H1 (cell line): ENCODE measurements around the gene NEGR1. TPM values are rescaled to one million over a fixed set of nuclear protein-coding genes. Genes with fewer than 3 reads are reported as not detected.

ENCODE experiments used
- CTCF ChIA-PET: fragments of 300-600 bp; sonication (Branson Sonifier 250); formaldehyde crosslinking; loops from one replicate; lab custom pipeline; 2021; ENCODE audit not compliant: partially characterized antibody; lab: Charles Lee
- POLR2A ChIA-PET: fragments of 300-600 bp; sonication (Branson Sonifier 250); formaldehyde crosslinking; loops from one replicate; lab custom pipeline; 2021; ENCODE audit warnings: inconsistent platforms; ENCODE audit not compliant: partially characterized antibody; lab: Charles Lee
- DNase-seq, 2 experiments: peaks; one replicate each; pipeline versions ENCODE4 v3.0.0 to v3.0.0-alpha.2; 2010 to 2022; ENCODE audit warnings: low spot score in 2 of 2, low read depth in 1 of 2, mixed read lengths in 1 of 2
- FAIRE-seq: peaks from 2 replicates; lab custom pipeline; 2011; peaks lifted over from hg19 to GRCh38; lab: Jason Lieb, UNC
- H2AFZ ChIP-seq: 2 replicates; pipeline ENCODE4 v1.8.1; 2012; ENCODE audit warnings: low read length, inconsistent platforms
- H2AK5ac ChIP-seq: 2 replicates; pipeline ENCODE4 v1.6.1; 2013; ENCODE audit warnings: low read depth, low read length
- H2BK120ac ChIP-seq: replicated peaks from 2 replicates; pipeline ENCODE3; 2013; ENCODE audit warnings: low read depth, low read length, inconsistent platforms
- H2BK12ac ChIP-seq: 2 replicates; pipeline ENCODE4 v1.6.1; 2013; ENCODE audit warnings: low read depth, low read length
- H2BK15ac ChIP-seq: 2 replicates; pipeline ENCODE4 v1.6.1; 2013; ENCODE audit warnings: low read length
- H2BK20ac ChIP-seq: 2 replicates; pipeline ENCODE4 v1.6.1; 2013; ENCODE audit warnings: low read length
- H2BK5ac ChIP-seq: 2 replicates; pipeline ENCODE4 v1.6.1; 2013; ENCODE audit warnings: low read depth, low read length
- H3K14ac ChIP-seq: 2 replicates; pipeline ENCODE4 v1.6.1; 2013; ENCODE audit warnings: inconsistent platforms; ENCODE audit not compliant: insufficient read length
- H3K18ac ChIP-seq: 2 replicates; pipeline ENCODE4 v1.6.1; 2013; ENCODE audit warnings: low read length; ENCODE audit errors: extremely low read depth
- H3K23ac ChIP-seq: 2 replicates; pipeline ENCODE4 v1.6.1; 2013; ENCODE audit warnings: inconsistent platforms; ENCODE audit not compliant: insufficient read length
- H3K23me2 ChIP-seq: 2 replicates; pipeline ENCODE4 v1.6.1; 2013; ENCODE audit warnings: low read depth, low read length
- H3K27ac ChIP-seq: 2 replicates; pipeline ENCODE4 v1.6.1; 2011; ENCODE audit warnings: low read depth, low read length, inconsistent platforms
- H3K27me3 ChIP-seq, 4 experiments: replicated peaks in 1 of 4; 1 replicate in 1 of 4; 2 replicates in 3 of 4; pipeline versions ENCODE4 v1.6.1 to v1.8.1; 2011 to 2013; ENCODE audit warnings: low read length in 3 of 4, mild to moderate bottlenecking in 3 of 4, inconsistent platforms in 2 of 4, mixed read lengths in 2 of 4, moderate library complexity in 1 of 4; ENCODE audit not compliant: control insufficient read depth in 3 of 4, insufficient read depth in 3 of 4; ENCODE audit errors: extremely low read depth in 1 of 4
- H3K36me3 ChIP-seq, 4 experiments: 2 replicates each; pipeline versions ENCODE4 v1.6.1 to v1.8.1; 2011 to 2013; ENCODE audit warnings: mild to moderate bottlenecking in 4 of 4, low read length in 3 of 4, moderate library complexity in 2 of 4, control low read depth in 1 of 4, inconsistent platforms in 1 of 4; ENCODE audit not compliant: insufficient read depth in 4 of 4, control insufficient read depth in 2 of 4
- H3K4ac ChIP-seq: replicated peaks from 2 replicates; pipeline ENCODE3; 2013; ENCODE audit warnings: low read length, low read depth, mixed read lengths, inconsistent platforms; ENCODE audit not compliant: insufficient read length
- H3K4me1 ChIP-seq, 4 experiments: replicated peaks in 1 of 4; 1 replicate in 1 of 4; 2 replicates in 3 of 4; pipeline versions ENCODE4 v1.6.1 to v1.8.1; 2011 to 2013; ENCODE audit warnings: low read length in 3 of 4, inconsistent platforms in 2 of 4, mixed read lengths in 1 of 4; ENCODE audit not compliant: insufficient read depth in 4 of 4, control insufficient read depth in 3 of 4
- H3K4me2 ChIP-seq, 2 experiments: 2 replicates each; pipeline versions ENCODE4 v1.6.1 to v1.8.1; 2011 to 2013; ENCODE audit warnings: low read depth in 2 of 2, low read length in 2 of 2, control low read depth in 1 of 2, inconsistent platforms in 1 of 2, mild to moderate bottlenecking in 1 of 2; ENCODE audit not compliant: insufficient read depth in 1 of 2
- H3K4me3 ChIP-seq, 4 experiments: fragments of 200-600, 300-600 bp in 1 of 4; sonication (generic), shearing (Covaris generic), sonication (Bioruptor Twin) in 1 of 4; 2 replicates each; pipeline versions ENCODE4 v1.5.1 to v1.8.1; 2011 to 2016; ENCODE audit warnings: low read length in 4 of 4, low read depth in 3 of 4, control low read depth in 2 of 4, inconsistent platforms in 2 of 4, mild to moderate bottlenecking in 2 of 4, mixed read lengths in 1 of 4, moderate library complexity in 1 of 4; ENCODE audit not compliant: insufficient read depth in 2 of 4; ENCODE audit errors: extremely low read depth in 1 of 4
- H3K56ac ChIP-seq: replicated peaks from 2 replicates; pipeline ENCODE3; 2013; ENCODE audit warnings: low read depth, mild to moderate bottlenecking, mixed read lengths, low read length, inconsistent platforms; ENCODE audit not compliant: insufficient read length
- H3K79me1 ChIP-seq: 2 replicates; pipeline ENCODE4 v1.6.1; 2013; ENCODE audit warnings: low read depth, low read length, control low read depth
- H3K79me2 ChIP-seq, 2 experiments: 2 replicates each; pipeline versions ENCODE4 v1.6.1 to v1.8.1; 2012 to 2013; ENCODE audit warnings: low read length in 2 of 2, mild to moderate bottlenecking in 2 of 2, inconsistent platforms in 1 of 2; ENCODE audit not compliant: insufficient read depth in 2 of 2, control insufficient read depth in 1 of 2
- H3K9ac ChIP-seq, 4 experiments: replicated peaks in 1 of 4; 1 replicate in 1 of 4; 2 replicates in 3 of 4; pipeline versions ENCODE4 v1.6.1 to v1.8.1; 2011 to 2013; ENCODE audit warnings: low read depth in 3 of 4, low read length in 3 of 4, control low read depth in 2 of 4, mild to moderate bottlenecking in 2 of 4, moderate library complexity in 2 of 4, inconsistent platforms in 1 of 4; ENCODE audit errors: extremely low read depth in 1 of 4
- H3K9me3 ChIP-seq, 2 experiments: 2 replicates each; pipeline versions ENCODE4 v1.6.1 to v1.8.1; 2012 to 2013; ENCODE audit warnings: mild to moderate bottlenecking in 2 of 2, moderate library complexity in 2 of 2, control low read depth in 1 of 2, inconsistent platforms in 1 of 2, low read depth in 1 of 2, low read length in 1 of 2, mixed read lengths in 1 of 2; ENCODE audit not compliant: insufficient read depth in 2 of 2
- H4K20me1 ChIP-seq, 2 experiments: replicated peaks in 1 of 2; 2 replicates each; pipeline versions ENCODE3 to v1.8.1; 2011 to 2013; ENCODE audit warnings: inconsistent platforms in 2 of 2, low read length in 2 of 2, mild to moderate bottlenecking in 1 of 2; ENCODE audit not compliant: insufficient read depth in 2 of 2, control insufficient read depth in 1 of 2
- H4K5ac ChIP-seq: 2 replicates; pipeline ENCODE4 v1.6.1; 2013; ENCODE audit warnings: low read length, low read depth, mixed read lengths, inconsistent platforms; ENCODE audit not compliant: insufficient read length
- H4K8ac ChIP-seq: 2 replicates; pipeline ENCODE4 v1.8.0; 2013; ENCODE audit warnings: mild to moderate bottlenecking, moderate library complexity, low read length, inconsistent platforms; ENCODE audit not compliant: insufficient read depth; ENCODE audit errors: extremely low read depth
- H4K91ac ChIP-seq: replicated peaks from 2 replicates; pipeline ENCODE3; 2013; ENCODE audit warnings: low read length, mixed read lengths, inconsistent platforms; ENCODE audit not compliant: insufficient read length
- CHD2 ChIP-seq: IDR thresholded peaks from 2 replicates; pipeline ENCODE4 v1.6.1; 2012; ENCODE audit warnings: low read length, improper control_type of control experiment
- GTF2F1 ChIP-seq: IDR thresholded peaks from 2 replicates; pipeline ENCODE4 v1.6.1; 2012; ENCODE audit warnings: low read depth, low read length, improper control_type of control experiment, borderline replicate concordance
- JUN ChIP-seq: IDR thresholded peaks from 2 replicates; pipeline ENCODE4 v1.6.1; 2011; ENCODE audit warnings: low read depth, mild to moderate bottlenecking, improper control_type of control experiment, low read length
- NANOG ChIP-seq: IDR thresholded peaks from 2 replicates; pipeline ENCODE4 v1.6.1; 2011; ENCODE audit warnings: low read length, low read depth, mild to moderate bottlenecking, inconsistent platforms; ENCODE audit not compliant: insufficient read depth, poor library complexity, severe bottlenecking
- NRF1 ChIP-seq: IDR thresholded peaks from 2 replicates; pipeline ENCODE4 v1.6.1; 2011; ENCODE audit warnings: mild to moderate bottlenecking, low read depth, low read length, improper control_type of control experiment
- PHF8 ChIP-seq: fragments of 200-600 bp; sonication (generic); conservative IDR thresholded peaks from 2 replicates; pipeline ENCODE4 v1.7.1; 2012; ENCODE audit warnings: low read depth, mild to moderate bottlenecking, inconsistent platforms, low read length, moderate library complexity
- POLR2A ChIP-seq, 2 experiments: IDR thresholded peaks; 1 replicate in 1 of 2; 2 replicates in 1 of 2; pipeline ENCODE4 v1.6.1; 2011; ENCODE audit warnings: low read depth in 2 of 2, low read length in 2 of 2, mild to moderate bottlenecking in 2 of 2; ENCODE audit errors: control extremely low read depth in 1 of 2
- RAD21 ChIP-seq, 2 experiments: IDR thresholded peaks in 1 of 2; conservative IDR thresholded peaks in 1 of 2; 2 replicates each; pipeline ENCODE4 v1.6.1; 2011; ENCODE audit warnings: low read depth in 2 of 2, low read length in 2 of 2, improper control_type of control experiment in 1 of 2, inconsistent platforms in 1 of 2, mild to moderate bottlenecking in 1 of 2, moderate library complexity in 1 of 2
- SP2 ChIP-seq: IDR thresholded peaks from 2 replicates; pipeline ENCODE4 v1.6.1; 2012; ENCODE audit warnings: mild to moderate bottlenecking, low read length, inconsistent platforms
- TAF7 ChIP-seq: optimal IDR thresholded peaks from 2 replicates; pipeline ENCODE3; 2011; ENCODE audit warnings: low read depth, mild to moderate bottlenecking, inconsistent platforms, low read length, moderate library complexity, borderline replicate concordance
- WGBS, 2 experiments: shearing (Covaris generic) in 1 of 2; methylation state at CpG; one replicate each; pipeline versions ENCODE4 v1.1.6 to v1.1.7; 2013 to 2015; ENCODE audit warnings: low lambda C conversion rate in 2 of 2, mixed read lengths in 2 of 2, inconsistent platforms in 1 of 2, low coverage in 1 of 2, missing lambda C conversion rate in 1 of 2; ENCODE audit not compliant: insufficient replicate concordance in 2 of 2, insufficient coverage in 1 of 2, insufficient read length in 1 of 2; ENCODE audit errors: extremely low coverage in 1 of 2, missing lambda C conversion rate in 1 of 2; 5-methylcytosine and 5-hydroxymethylcytosine counted together
- polyA plus RNA-seq, 7 experiments: library from polyadenylated mRNA; depleted of rRNA in 3 of 7; stranded (reverse) in 5 of 7; unstranded in 2 of 7; fragments of >200 nt in 5 of 7; fragments of 200-250 nt in 2 of 7; gene quantifications; 1 replicate in 5 of 7; 2 replicates in 1 of 7; 4 replicates in 1 of 7; pipeline versions ENCODE4 v1.2.1 to v1.2.3, GENCODE V29; 2011 to 2013; ENCODE audit warnings: missing spikeins in 2 of 7, mixed read lengths in 2 of 7
- total RNA-seq: library from RNA; stranded (reverse); fragmentation: NEBNext Ultra II Directional; extraction: Animal tissue kit (Norgen Biotek cat#: 25700); gene quantifications from 2 replicates; pipeline ENCODE4 v1.2.1, GENCODE V29; 2021
- TF ChIP-seq, protein P1 (sequence below), 3 experiments: IDR thresholded peaks; 1 replicate in 2 of 3; 2 replicates in 1 of 3; pipeline versions ENCODE4 v1.5.1 to v1.6.1; 2011; ENCODE audit warnings: low read length in 3 of 3, mild to moderate bottlenecking in 3 of 3, inconsistent platforms in 2 of 3, low read depth in 1 of 3, moderate library complexity in 1 of 3; ENCODE audit not compliant: insufficient read depth in 1 of 3; ENCODE audit errors: control extremely low read depth in 1 of 3

Gene NEGR1
- total and polyA plus RNA-seq, 2 of the 8 experiments (the other 6 are each of a cell fraction or from before 2014, with no cell fraction given) = 0.71 to 1.3 TPM

GRCh38 chr1:72281144-72281543 is 1.2 kb downstream of the NEGR1 start:
- Histone ChIP-seq H3K27ac (no peak overlapping the region), H3K14ac (no peak overlapping the region), H3K9me3 (no peaks in the 10 kb centered on the region), H4K5ac (no peak overlapping the region), H2BK20ac (no peak overlapping the region), H3K79me1 (no peaks in the 10 kb centered on the region), H3K18ac (no peak overlapping the region), H4K91ac (no peak overlapping the region), H3K4me3 (peak overlapping the region in 1 of 4 experiments; percentile 92; a peak in 1 of 8 replicates), H3K23ac (no peak overlapping the region), H2BK5ac (no peak overlapping the region), H3K36me3 (no peaks in the 10 kb centered on the region), H3K4me1 (peaks cover 0 to 8% (median under 1%) of the 10 kb centered on the region in 4 experiments; a peak in 3 of 7 replicates), H3K9ac (no peak overlapping the region), H2BK15ac (0 out of 2 replicates have a peak overlapping the region, but pooled peaks have one; percentile 37), H3K79me2 (no peaks in the 10 kb centered on the region), H3K4ac (no peak overlapping the region), H4K20me1 (no peaks in the 10 kb centered on the region), H3K23me2 (peaks cover 20% of the 10 kb centered on the region), H2BK120ac (no peak overlapping the region), H2AK5ac (no peak overlapping the region), H2BK12ac (no peak overlapping the region), H3K56ac (no peak overlapping the region), H2AFZ (no peak overlapping the region), H3K4me2 (peak overlapping the region in 1 of 2 experiments; percentile 90; a peak in 1 of 4 replicates), H4K8ac (no peak overlapping the region), H3K27me3 (peaks cover 0 to 23% (median 3%) of the 10 kb centered on the region in 4 experiments; a peak in 3 of 7 replicates)
- CTCF ChIA-PET = no interaction called here
- FAIRE-seq (no peak), DNase-seq (no peak)
- WGBS, 2 experiments = 73% methylated on average over 2 of the region's 2 CpGs; no CpG with 5 or more reads in 1 of the 2 experiments
- POLR2A ChIA-PET = no interaction called here
- no peak for TF ChIP-seq CHD2
- TF ChIP-seq, protein P1, sequence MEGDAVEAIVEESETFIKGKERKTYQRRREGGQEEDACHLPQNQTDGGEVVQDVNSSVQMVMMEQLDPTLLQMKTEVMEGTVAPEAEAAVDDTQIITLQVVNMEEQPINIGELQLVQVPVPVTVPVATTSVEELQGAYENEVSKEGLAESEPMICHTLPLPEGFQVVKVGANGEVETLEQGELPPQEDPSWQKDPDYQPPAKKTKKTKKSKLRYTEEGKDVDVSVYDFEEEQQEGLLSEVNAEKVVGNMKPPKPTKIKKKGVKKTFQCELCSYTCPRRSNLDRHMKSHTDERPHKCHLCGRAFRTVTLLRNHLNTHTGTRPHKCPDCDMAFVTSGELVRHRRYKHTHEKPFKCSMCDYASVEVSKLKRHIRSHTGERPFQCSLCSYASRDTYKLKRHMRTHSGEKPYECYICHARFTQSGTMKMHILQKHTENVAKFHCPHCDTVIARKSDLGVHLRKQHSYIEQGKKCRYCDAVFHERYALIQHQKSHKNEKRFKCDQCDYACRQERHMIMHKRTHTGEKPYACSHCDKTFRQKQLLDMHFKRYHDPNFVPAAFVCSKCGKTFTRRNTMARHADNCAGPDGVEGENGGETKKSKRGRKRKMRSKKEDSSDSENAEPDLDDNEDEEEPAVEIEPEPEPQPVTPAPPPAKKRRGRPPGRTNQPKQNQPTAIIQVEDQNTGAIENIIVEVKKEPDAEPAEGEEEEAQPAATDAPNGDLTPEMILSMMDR (IDR thresholded peaks at IDR 0.05; ENCODE audit: control extremely low read depth in 1 of 3, insufficient read depth in 1 of 3, low read depth in 1 of 3, low read length in 3 of 3) = no peak
- TF ChIP-seq POLR2A (IDR thresholded peaks at IDR 0.05; ENCODE audit: control extremely low read depth in 1 of 2, low read depth in 2 of 2, low read length in 2 of 2) = no peak
- TF ChIP-seq JUN = no peak
- no peak for TF ChIP-seq RAD21 (IDR thresholded peaks at IDR 0.05 in 1 of 2, conservative IDR thresholded peaks at IDR 0.05 in 1 of 2; ENCODE audit: low read depth in 2 of 2, low read length in 2 of 2)
- no peak for TF ChIP-seq PHF8
- no peak for TF ChIP-seq NRF1
- no peak for TF ChIP-seq TAF7
- TF ChIP-seq SP2 = no peak
- no peak for TF ChIP-seq NANOG
- no peak for TF ChIP-seq GTF2F1
